Neural cell (in vitro differentiated cells): ENCODE results near the gene ADAMTS17. TPM values are rescaled to one million over a fixed set of nuclear protein-coding genes. Genes with fewer than 3 reads are reported as not detected.

Source experiments
- H2AFZ ChIP-seq: fragments of 200-600, 300-800 bp; sonication (generic), shearing (Covaris generic); 2 replicates; pipeline ENCODE4 v1.6.0; 2014; ENCODE audit warnings: low read depth, mild to moderate bottlenecking, antibody characterized with exemption, low read length, moderate library complexity
- H3F3A ChIP-seq: fragments of 200-600 bp; shearing (Covaris generic); 2 replicates; pipeline ENCODE4 v1.6.1; 2016; ENCODE audit warnings: mild to moderate bottlenecking, moderate library complexity, mixed read lengths, antibody characterized with exemption, low read length; ENCODE audit not compliant: insufficient read depth, poor library complexity, severe bottlenecking
- H3K27ac ChIP-seq: fragments of 200-600, 300-800 bp; sonication (generic), shearing (Covaris generic); 2 replicates; pipeline ENCODE4 v1.5.1; 2014; ENCODE audit warnings: mild to moderate bottlenecking, low read length, moderate library complexity
- H3K27me3 ChIP-seq: fragments of 300-800, 200-600 bp; sonication (generic), shearing (Covaris generic); 2 replicates; pipeline ENCODE4 v1.6.0; 2014; ENCODE audit warnings: mild to moderate bottlenecking, low read depth, low read length, moderate library complexity; ENCODE audit not compliant: insufficient read depth
- H3K36me3 ChIP-seq: fragments of 300-800, 200-600 bp; sonication (generic), shearing (Covaris generic); 2 replicates; pipeline ENCODE4 v1.5.1; 2014; ENCODE audit warnings: mild to moderate bottlenecking, antibody characterized with exemption, low read length, moderate library complexity; ENCODE audit not compliant: insufficient read depth
- H3K4me2 ChIP-seq: fragments of 300-800, 200-600 bp; sonication (generic), shearing (Covaris generic); 2 replicates; pipeline ENCODE4 v1.6.0; 2014; ENCODE audit warnings: mild to moderate bottlenecking, low read length
- H3K4me3 ChIP-seq: fragments of 300-800, 200-600 bp; sonication (generic), shearing (Covaris generic); 2 replicates; pipeline ENCODE4 v1.5.1; 2014; ENCODE audit warnings: mild to moderate bottlenecking, low read length, moderate library complexity
- H3K79me2 ChIP-seq: fragments of 200-600 bp; shearing (Covaris generic); replicated peaks from 2 replicates; pipeline ENCODE4 v1.6.0; 2014; ENCODE audit warnings: mild to moderate bottlenecking, low read length, moderate library complexity; ENCODE audit not compliant: insufficient read depth
- H3K9ac ChIP-seq: fragments of 300-800, 200-600 bp; sonication (generic), shearing (Covaris generic); 2 replicates; pipeline ENCODE4 v1.6.1; 2016; ENCODE audit warnings: mild to moderate bottlenecking, low read length, mixed read lengths
- H3K9me2 ChIP-seq: fragments of 200-600 bp; shearing (Covaris generic); 2 replicates; pipeline ENCODE4 v1.6.1; 2016; ENCODE audit warnings: mild to moderate bottlenecking, low read length, mixed read lengths; ENCODE audit not compliant: insufficient read depth
- H3K9me3 ChIP-seq: fragments of 200-600, 300-800 bp; sonication (generic), shearing (Covaris generic); 2 replicates; pipeline ENCODE4 v1.6.1; 2016; ENCODE audit warnings: mild to moderate bottlenecking, mixed run types, low read length, moderate library complexity, mixed read lengths
- H4K20me1 ChIP-seq: fragments of 200-600 bp; shearing (Covaris generic); 2 replicates; pipeline ENCODE4 v1.6.1; 2016; ENCODE audit warnings: mild to moderate bottlenecking, mixed run types; ENCODE audit not compliant: insufficient read depth
- EP300 ChIP-seq: fragments of 450-650 bp; conservative IDR thresholded peaks from 2 replicates; pipeline ENCODE4 v1.6.1; 2014; ENCODE audit warnings: antibody characterized with exemption, mild to moderate bottlenecking, moderate library complexity; ENCODE audit not compliant: poor library complexity, severe bottlenecking
- EZH2 ChIP-seq: fragments of 200-600, 300-800 bp; shearing (Covaris generic), sonication (generic); IDR thresholded peaks from 2 replicates; pipeline ENCODE4 v1.6.1; 2014; ENCODE audit warnings: antibody characterized with exemption, low read length, borderline replicate concordance, mild to moderate bottlenecking; ENCODE audit not compliant: insufficient read depth, poor library complexity, severe bottlenecking
- MXI1 ChIP-seq: fragments of 450-650 bp; conservative IDR thresholded peaks from 2 replicates; pipeline ENCODE4 v1.6.1; 2014; ENCODE audit warnings: antibody characterized with exemption, mild to moderate bottlenecking; ENCODE audit not compliant: poor library complexity, severe bottlenecking
- POLR2AphosphoS5 ChIP-seq: IDR thresholded peaks from 2 replicates; pipeline ENCODE4 v1.6.1; 2012
- RAD21 ChIP-seq: fragments of 450-650 bp; conservative IDR thresholded peaks from 2 replicates; pipeline ENCODE4 v1.6.1; 2014; ENCODE audit warnings: antibody characterized with exemption, mild to moderate bottlenecking, moderate library complexity
- SMC3 ChIP-seq: fragments of 450-650 bp; conservative IDR thresholded peaks from 2 replicates; pipeline ENCODE4 v1.6.1; 2014; ENCODE audit warnings: antibody characterized with exemption, mild to moderate bottlenecking, moderate library complexity; ENCODE audit not compliant: poor library complexity
- TAF1 ChIP-seq: IDR thresholded peaks from 2 replicates; pipeline ENCODE4 v1.6.1; 2012; ENCODE audit warnings: low read depth
- polyA plus RNA-seq: library from polyadenylated mRNA; depleted of rRNA; stranded (reverse); fragments of >200 nt; gene quantifications from 2 replicates; pipeline ENCODE4 v1.2.3, GENCODE V29; 2014
- TF ChIP-seq, protein P1 (sequence below): IDR thresholded peaks from 2 replicates; pipeline ENCODE4 v1.6.1; 2012; ENCODE audit warnings: borderline replicate concordance
- TF ChIP-seq, protein P2 (sequence below): fragments of 450-650 bp; IDR thresholded peaks from 2 replicates; pipeline ENCODE4 v1.5.1; 2014; ENCODE audit warnings: antibody characterized with exemption, mild to moderate bottlenecking, moderate library complexity; ENCODE audit not compliant: poor library complexity, severe bottlenecking

Gene ADAMTS17
- polyA plus RNA-seq, 1 donor from 2014 or later, result 0.04 TPM

DNA sequence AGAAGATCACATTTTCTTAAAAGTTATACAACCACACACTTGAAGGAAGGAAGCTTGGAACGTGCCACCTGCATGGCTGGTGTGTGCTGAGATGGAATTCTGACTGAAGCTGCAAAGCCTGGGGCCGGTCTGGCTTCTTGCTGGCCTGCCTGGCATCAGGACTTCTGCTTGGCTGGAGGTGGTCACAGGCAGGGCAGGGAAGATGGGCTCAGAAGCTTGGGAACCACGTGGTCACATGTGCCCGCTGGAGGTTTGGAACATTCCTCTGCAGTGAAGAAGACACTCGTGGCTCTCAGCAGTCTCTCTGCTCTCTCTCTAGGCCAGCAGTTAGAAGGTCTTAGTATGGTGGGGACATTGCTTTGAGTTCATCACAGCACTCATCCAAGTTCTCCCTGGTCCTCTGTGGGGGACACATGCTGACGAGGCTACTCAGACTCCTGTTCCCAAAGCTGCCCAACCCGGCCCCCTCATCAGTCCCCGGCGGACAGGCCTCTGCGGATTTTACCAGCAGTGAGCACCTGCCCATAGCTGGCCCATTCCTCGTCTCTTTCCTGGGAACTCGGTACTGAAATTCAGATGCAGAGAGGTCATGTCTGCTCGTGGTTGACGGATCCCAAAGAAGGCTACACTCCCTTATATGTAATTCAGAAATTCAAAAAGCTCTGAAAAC lies 229.0 kb downstream of the ADAMTS17 start:
- Histone ChIP-seq H3K9ac (no peak overlapping the region), H3K9me2 (no peaks in the 10 kb centered on the region), H3K9me3 (no peaks in the 10 kb centered on the region), H3K79me2 (no peaks in the 10 kb centered on the region), H4K20me1 (no peaks in the 10 kb centered on the region), H3K36me3 (no peaks in the 10 kb centered on the region), H3F3A (no peaks in the 10 kb centered on the region), H3K27me3 (no peaks in the 10 kb centered on the region), H3K27ac (no peak overlapping the region), H3K4me3 (no peak overlapping the region), H3K4me2 (no peak overlapping the region), H2AFZ (no peak overlapping the region)
- TF ChIP-seq EZH2 (no peak), EP300 (no peak), MXI1 (no peak), RAD21 (no peak), SMC3 (no peak), POLR2AphosphoS5 (no peak), TAF1 (no peak)
- TF ChIP-seq, protein P1, sequence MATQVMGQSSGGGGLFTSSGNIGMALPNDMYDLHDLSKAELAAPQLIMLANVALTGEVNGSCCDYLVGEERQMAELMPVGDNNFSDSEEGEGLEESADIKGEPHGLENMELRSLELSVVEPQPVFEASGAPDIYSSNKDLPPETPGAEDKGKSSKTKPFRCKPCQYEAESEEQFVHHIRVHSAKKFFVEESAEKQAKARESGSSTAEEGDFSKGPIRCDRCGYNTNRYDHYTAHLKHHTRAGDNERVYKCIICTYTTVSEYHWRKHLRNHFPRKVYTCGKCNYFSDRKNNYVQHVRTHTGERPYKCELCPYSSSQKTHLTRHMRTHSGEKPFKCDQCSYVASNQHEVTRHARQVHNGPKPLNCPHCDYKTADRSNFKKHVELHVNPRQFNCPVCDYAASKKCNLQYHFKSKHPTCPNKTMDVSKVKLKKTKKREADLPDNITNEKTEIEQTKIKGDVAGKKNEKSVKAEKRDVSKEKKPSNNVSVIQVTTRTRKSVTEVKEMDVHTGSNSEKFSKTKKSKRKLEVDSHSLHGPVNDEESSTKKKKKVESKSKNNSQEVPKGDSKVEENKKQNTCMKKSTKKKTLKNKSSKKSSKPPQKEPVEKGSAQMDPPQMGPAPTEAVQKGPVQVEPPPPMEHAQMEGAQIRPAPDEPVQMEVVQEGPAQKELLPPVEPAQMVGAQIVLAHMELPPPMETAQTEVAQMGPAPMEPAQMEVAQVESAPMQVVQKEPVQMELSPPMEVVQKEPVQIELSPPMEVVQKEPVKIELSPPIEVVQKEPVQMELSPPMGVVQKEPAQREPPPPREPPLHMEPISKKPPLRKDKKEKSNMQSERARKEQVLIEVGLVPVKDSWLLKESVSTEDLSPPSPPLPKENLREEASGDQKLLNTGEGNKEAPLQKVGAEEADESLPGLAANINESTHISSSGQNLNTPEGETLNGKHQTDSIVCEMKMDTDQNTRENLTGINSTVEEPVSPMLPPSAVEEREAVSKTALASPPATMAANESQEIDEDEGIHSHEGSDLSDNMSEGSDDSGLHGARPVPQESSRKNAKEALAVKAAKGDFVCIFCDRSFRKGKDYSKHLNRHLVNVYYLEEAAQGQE, result no peak
- TF ChIP-seq, protein P2, sequence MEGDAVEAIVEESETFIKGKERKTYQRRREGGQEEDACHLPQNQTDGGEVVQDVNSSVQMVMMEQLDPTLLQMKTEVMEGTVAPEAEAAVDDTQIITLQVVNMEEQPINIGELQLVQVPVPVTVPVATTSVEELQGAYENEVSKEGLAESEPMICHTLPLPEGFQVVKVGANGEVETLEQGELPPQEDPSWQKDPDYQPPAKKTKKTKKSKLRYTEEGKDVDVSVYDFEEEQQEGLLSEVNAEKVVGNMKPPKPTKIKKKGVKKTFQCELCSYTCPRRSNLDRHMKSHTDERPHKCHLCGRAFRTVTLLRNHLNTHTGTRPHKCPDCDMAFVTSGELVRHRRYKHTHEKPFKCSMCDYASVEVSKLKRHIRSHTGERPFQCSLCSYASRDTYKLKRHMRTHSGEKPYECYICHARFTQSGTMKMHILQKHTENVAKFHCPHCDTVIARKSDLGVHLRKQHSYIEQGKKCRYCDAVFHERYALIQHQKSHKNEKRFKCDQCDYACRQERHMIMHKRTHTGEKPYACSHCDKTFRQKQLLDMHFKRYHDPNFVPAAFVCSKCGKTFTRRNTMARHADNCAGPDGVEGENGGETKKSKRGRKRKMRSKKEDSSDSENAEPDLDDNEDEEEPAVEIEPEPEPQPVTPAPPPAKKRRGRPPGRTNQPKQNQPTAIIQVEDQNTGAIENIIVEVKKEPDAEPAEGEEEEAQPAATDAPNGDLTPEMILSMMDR, result no peak

DNA sequence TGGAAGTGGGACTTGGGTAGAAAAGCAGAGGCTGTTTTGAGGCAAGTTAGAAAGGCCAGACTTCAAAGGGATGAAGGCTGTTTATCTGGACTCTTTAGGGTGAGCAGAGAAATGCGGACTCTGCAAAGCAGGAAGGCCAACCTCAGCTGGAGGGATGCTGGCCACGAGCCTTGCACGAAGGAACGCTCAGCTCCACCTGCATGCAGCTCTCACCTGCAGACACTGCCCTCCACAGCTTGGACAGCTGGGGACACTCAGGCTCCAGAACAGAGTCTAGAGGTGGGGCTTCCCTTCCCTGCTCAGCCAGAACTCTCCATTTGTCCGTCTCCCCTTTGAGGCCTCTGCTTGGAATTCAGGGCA lies 229.7 kb downstream of the ADAMTS17 start:
- no peaks in the 10 kb centered on the region for H3K79me2 ChIP-seq
- H3K9me3 ChIP-seq, result no peaks in the 10 kb centered on the region
- H4K20me1 ChIP-seq, result no peaks in the 10 kb centered on the region
- no peak overlapping the region for H3K27ac ChIP-seq
- H3K27me3 ChIP-seq, result no peaks in the 10 kb centered on the region
- no peak overlapping the region for H3K4me2 ChIP-seq
- no peaks in the 10 kb centered on the region for H3K36me3 ChIP-seq
- H3K4me3 ChIP-seq, result no peak overlapping the region
- no peaks in the 10 kb centered on the region for H3F3A ChIP-seq
- no peaks in the 10 kb centered on the region for H3K9me2 ChIP-seq
- TF ChIP-seq MXI1 (no peak), RAD21 (no peak), POLR2AphosphoS5 (no peak)
- H2AFZ ChIP-seq, result no peak overlapping the region
- H3K9ac ChIP-seq, result no peak overlapping the region
